ENCODE results near the gene SLC66A2. TPM values are rescaled to one million over a fixed set of nuclear protein-coding genes. Genes with fewer than 3 reads are reported as not detected.

SLC66A2 gene
- total RNA-seq, 1 experiment from 2014 or later: 21.7 TPM

DNA sequence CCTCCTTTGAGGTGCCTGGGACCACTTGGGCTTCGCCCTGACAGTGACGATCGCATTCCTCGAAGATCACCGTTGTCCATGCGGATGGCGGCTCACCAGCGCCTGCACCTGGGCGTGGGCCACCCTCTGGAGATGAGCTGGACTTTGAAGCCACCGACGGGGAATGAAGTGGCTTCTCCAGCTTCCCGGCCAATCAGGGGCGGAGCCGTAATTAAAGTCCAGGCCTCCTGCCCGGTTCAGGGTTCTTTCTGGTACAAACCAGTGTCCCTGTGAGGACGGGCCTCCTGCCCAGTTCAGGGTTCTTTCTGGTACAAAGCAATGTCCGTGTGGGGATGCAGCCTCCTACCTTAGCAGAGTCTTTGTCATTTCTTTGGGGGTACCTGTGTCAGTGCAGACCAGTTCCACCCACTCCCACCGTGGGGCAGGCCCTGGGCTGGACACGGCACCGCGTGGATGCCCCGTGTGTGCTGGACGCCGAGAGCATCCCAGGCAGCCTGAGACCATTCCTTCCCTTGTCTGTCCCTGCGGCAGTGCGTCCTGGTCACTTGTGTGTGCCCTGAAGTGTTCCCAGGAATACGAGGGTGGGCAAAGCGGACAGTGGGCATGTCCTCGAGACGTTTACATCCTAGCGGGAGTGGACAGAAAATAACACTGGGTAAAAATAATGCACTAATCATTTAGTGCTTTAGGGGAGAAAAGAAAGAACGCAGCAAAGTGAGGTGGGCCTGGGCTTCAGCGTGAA is 98.7 kb downstream of the SLC66A2 start:
- no peak for DNase-seq (ENCODE audit: unreplicated experiment)
- Mint-ChIP-seq H3K27me3 (ENCODE audit: insufficient read depth, unreplicated experiment) (no peaks in the 10 kb centered on the region), H3K9me3 (ENCODE audit: unreplicated experiment) (peaks cover 7% of the 10 kb centered on the region), H3K4me1 (ENCODE audit: insufficient read depth, unreplicated experiment) (no peaks in the 10 kb centered on the region), H3K27ac (ENCODE audit: low read depth, unreplicated experiment) (no peak overlapping the region), H3K36me3 (ENCODE audit: insufficient read depth, unreplicated experiment) (no peaks in the 10 kb centered on the region), H3K4me3 (ENCODE audit: unreplicated experiment) (no peak overlapping the region)
- CTCF ChIA-PET: no interaction called here
- POLR2A ChIA-PET: no interaction called here
- intact Hi-C loops (cut with micrococcal nuclease): no loop called here
- no TSS peak for BruUV-seq (replicated peaks)
- TF ChIP-seq, protein P1, sequence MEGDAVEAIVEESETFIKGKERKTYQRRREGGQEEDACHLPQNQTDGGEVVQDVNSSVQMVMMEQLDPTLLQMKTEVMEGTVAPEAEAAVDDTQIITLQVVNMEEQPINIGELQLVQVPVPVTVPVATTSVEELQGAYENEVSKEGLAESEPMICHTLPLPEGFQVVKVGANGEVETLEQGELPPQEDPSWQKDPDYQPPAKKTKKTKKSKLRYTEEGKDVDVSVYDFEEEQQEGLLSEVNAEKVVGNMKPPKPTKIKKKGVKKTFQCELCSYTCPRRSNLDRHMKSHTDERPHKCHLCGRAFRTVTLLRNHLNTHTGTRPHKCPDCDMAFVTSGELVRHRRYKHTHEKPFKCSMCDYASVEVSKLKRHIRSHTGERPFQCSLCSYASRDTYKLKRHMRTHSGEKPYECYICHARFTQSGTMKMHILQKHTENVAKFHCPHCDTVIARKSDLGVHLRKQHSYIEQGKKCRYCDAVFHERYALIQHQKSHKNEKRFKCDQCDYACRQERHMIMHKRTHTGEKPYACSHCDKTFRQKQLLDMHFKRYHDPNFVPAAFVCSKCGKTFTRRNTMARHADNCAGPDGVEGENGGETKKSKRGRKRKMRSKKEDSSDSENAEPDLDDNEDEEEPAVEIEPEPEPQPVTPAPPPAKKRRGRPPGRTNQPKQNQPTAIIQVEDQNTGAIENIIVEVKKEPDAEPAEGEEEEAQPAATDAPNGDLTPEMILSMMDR (IDR thresholded peaks at IDR 0.05; ENCODE audit: unreplicated experiment): no peak

Other genes with a start within 250 kb of the SLC66A2 start
- not detected in 2 replicates for gene KCNG2, start 153.7 kb downstream of the SLC66A2 start, total RNA-seq (2022)
- gene HSBP1L1, start 13.0 kb upstream of the SLC66A2 start, total RNA-seq (2022): 46.6 and 49.4 TPM in 2 replicates
- gene TXNL4A, start 36.9 kb upstream of the SLC66A2 start, total RNA-seq (2022): 207 and 245 TPM in 2 replicates
- gene RBFA, start 82.8 kb upstream of the SLC66A2 start, total RNA-seq (2022): 38.2 and 47.4 TPM in 2 replicates
- 19.6 and 21.1 TPM in 2 replicates for gene ADNP2, start 157.6 kb upstream of the SLC66A2 start, total RNA-seq (2022)